ENCODE measurements around the gene ATE1.
"Not testable (repeated sequence)": the region's sequence is repeated elsewhere in the genome, so short reads cannot be mapped to it uniquely, and the experiment has no call there.

ATE1 gene

GRCh38 chr10:121927841-121928527, at the start of gene ATE1:
Gene ATE1, minus strand, starts transcription at chr10:121928031. Its CDS starts 82 bp downstream, at chr10:121927949.
- H3K4me3 ChIP-seq (ENCODE audit: control insufficient read depth, low read depth, low read length), result peak within 1 kb of the TSS; percentile 57
- peak; percentile 55 for DNase-seq (ENCODE audit: low read depth)
- TF ChIP-seq, protein P1, sequence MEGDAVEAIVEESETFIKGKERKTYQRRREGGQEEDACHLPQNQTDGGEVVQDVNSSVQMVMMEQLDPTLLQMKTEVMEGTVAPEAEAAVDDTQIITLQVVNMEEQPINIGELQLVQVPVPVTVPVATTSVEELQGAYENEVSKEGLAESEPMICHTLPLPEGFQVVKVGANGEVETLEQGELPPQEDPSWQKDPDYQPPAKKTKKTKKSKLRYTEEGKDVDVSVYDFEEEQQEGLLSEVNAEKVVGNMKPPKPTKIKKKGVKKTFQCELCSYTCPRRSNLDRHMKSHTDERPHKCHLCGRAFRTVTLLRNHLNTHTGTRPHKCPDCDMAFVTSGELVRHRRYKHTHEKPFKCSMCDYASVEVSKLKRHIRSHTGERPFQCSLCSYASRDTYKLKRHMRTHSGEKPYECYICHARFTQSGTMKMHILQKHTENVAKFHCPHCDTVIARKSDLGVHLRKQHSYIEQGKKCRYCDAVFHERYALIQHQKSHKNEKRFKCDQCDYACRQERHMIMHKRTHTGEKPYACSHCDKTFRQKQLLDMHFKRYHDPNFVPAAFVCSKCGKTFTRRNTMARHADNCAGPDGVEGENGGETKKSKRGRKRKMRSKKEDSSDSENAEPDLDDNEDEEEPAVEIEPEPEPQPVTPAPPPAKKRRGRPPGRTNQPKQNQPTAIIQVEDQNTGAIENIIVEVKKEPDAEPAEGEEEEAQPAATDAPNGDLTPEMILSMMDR (IDR thresholded peaks at IDR 0.05; ENCODE audit: control insufficient read depth, insufficient read depth, low read depth, low read length, missing control alignments), result no peak

GRCh38 chr10:121976607-121977006, 48.8 kb upstream of the ATE1 start:
- TF ChIP-seq, protein P1 (IDR thresholded peaks at IDR 0.05; ENCODE audit: control insufficient read depth, insufficient read depth, low read depth, low read length, missing control alignments), result no peak
- DNase-seq (ENCODE audit: low read depth), result no peak
- H3K4me3 ChIP-seq (ENCODE audit: control insufficient read depth, low read depth, low read length), result no peak overlapping the region

DNA sequence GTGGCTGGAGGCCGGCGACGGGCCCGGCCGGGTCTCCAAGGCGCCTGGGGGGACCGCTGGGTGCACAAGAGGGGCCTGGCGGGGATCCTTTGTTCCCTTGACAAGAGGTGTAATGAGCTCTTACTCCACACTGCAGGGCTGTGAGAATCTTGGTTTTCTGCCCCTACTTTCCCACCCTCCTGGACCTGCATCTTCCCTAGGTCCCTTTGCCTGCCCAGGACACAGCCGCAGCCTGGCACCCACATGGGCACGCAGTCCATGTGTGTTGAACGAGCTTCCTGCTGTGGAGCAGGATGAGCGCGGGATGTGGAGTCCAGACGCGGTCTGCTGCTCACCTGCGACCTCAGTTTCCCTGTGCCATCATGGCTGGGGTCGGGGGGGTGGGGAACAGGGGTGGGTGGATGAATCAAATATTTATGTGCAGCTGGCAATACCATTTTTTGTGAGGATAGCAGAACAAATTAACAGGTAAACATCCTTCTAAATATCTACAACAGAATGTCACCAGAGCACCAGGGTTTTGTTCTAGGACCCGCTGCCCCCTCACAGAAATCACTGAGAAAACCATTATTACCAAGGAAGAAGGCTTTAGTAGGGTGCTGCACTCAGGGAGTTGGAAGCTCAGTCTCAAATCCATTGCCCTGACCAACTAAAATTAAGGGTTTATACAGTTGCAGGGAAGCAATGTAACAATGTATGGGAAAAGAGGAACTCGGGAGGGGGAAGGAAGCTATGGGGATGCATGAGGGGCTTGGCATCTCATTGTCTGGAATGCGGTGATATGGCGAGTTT, 47.7 kb upstream of the ATE1 start:
- TF ChIP-seq, protein P1 (IDR thresholded peaks at IDR 0.05; ENCODE audit: control insufficient read depth, insufficient read depth, low read depth, low read length, missing control alignments), result no peak
- no peak for DNase-seq (ENCODE audit: low read depth)
- peak overlapping the region; percentile 53 for H3K4me3 ChIP-seq (ENCODE audit: control insufficient read depth, low read depth, low read length)

- peak within 1 kb of the TSS; percentile 53 for H3K4me3 ChIP-seq (ENCODE audit: control insufficient read depth, low read depth, low read length)
- TF ChIP-seq, protein P1 (IDR thresholded peaks at IDR 0.05; ENCODE audit: control insufficient read depth, insufficient read depth, low read depth, low read length, missing control alignments), result peak; percentile 36
- DNase-seq (ENCODE audit: low read depth), result no peak
Observed at GRCh38 chr10:121974535-121975294, 46.9 kb upstream of the ATE1 start, which contains the start of gene NSMCE4A. Gene NSMCE4A, minus strand, starts transcription at chr10:121975217. Its CDS starts 52 bp downstream, at chr10:121975165.

- peak overlapping the region; percentile 53 for H3K4me3 ChIP-seq (ENCODE audit: control insufficient read depth, low read depth, low read length)
- TF ChIP-seq, protein P1 (IDR thresholded peaks at IDR 0.05; ENCODE audit: control insufficient read depth, insufficient read depth, low read depth, low read length, missing control alignments), result no peak
- no peak for DNase-seq (ENCODE audit: low read depth)
Observed at GRCh38 chr10:121974019-121974534, 46.2 kb upstream of the ATE1 start.

GRCh38 chr10:121969086-121969485, 41.3 kb upstream of the ATE1 start:
- not testable (repeated sequence) for H3K4me3 ChIP-seq (ENCODE audit: control insufficient read depth, low read depth, low read length); DNase-seq (ENCODE audit: low read depth)

Measured in AG09309 (cell line).